AG04449 (cell line): Measurements from ENCODE around the gene CIDEA.
"Not testable (repeated sequence)": the region's sequence is repeated elsewhere in the genome, so short reads cannot be mapped to it uniquely, and the experiment has no call there.

Source experiments
- CTCF ChIA-PET: fragments of 350-600 bp; formaldehyde crosslinking; extraction: SDS; loops from one replicate; lab custom pipeline; 2021; ENCODE audit warnings: antibody characterized with exemption; lab: Yijun Ruan, JAX
- POLR2A ChIA-PET: fragments of 400-600, 350-600 bp; formaldehyde crosslinking; extraction: SDS; loops from one replicate; lab custom pipeline; 2020; ENCODE audit warnings: antibody characterized with exemption, inconsistent platforms; lab: Yijun Ruan, JAX
- DNase-seq: peaks from one replicate; pipeline ENCODE4 v3.0.0-alpha.2; 2010; ENCODE audit warnings: low read depth, low spot score
- H3K4me3 ChIP-seq: 2 replicates; pipeline ENCODE4 v1.5.1; 2011; ENCODE audit warnings: low read depth, mild to moderate bottlenecking, control low read depth, low read length
- CTCF ChIP-seq: IDR thresholded peaks from one replicate; pipeline ENCODE4 v1.5.1; 2011; ENCODE audit warnings: mild to moderate bottlenecking, moderate library complexity, low read length, control low read depth, inconsistent platforms; ENCODE audit not compliant: insufficient read depth; ENCODE audit errors: missing control alignments

CIDEA gene

GRCh38 chr18:12236934-12237832 lies 17.0 kb upstream of the CIDEA start:
- DNase-seq: no peak
- H3K4me3 ChIP-seq: no peak overlapping the region
- peak; percentile 97 for TF ChIP-seq CTCF
- CTCF ChIA-PET: interaction anchor here (0.6 to 2.4 kb wide), 18 partner anchors 8 to 582 kb away, joined by 3 to 17 read pairs (median 4); partner anchors contain the start of genes AFG3L2 and CIDEA
- POLR2A ChIA-PET: no interaction called here

- ChIA-PET CTCF (interaction anchor here (0.9 to 2.1 kb wide), 9 partner anchors 9 to 584 kb away, joined by 3 to 12 read pairs (median 4); no protein-coding TSS in a partner anchor), POLR2A (interaction anchor here (0.8 kb wide), 1 partner anchor 69 kb away, joined by 4 read pairs; no protein-coding TSS in a partner anchor)
- no peak for TF ChIP-seq CTCF
- no peak for DNase-seq
- H3K4me3 ChIP-seq: no peak overlapping the region
Observed at GRCh38 chr18:12238826-12239225, 15.3 kb upstream of the CIDEA start.

- TF ChIP-seq CTCF: no peak
- no peak overlapping the region for H3K4me3 ChIP-seq
- ChIA-PET POLR2A (no interaction called here), CTCF (interaction anchor here (1.0 to 2.1 kb wide), 3 partner anchors 23 to 244 kb away, joined by 3 to 12 read pairs (median 4); no protein-coding TSS in a partner anchor)
- DNase-seq: no peak
Observed at GRCh38 chr18:12239431-12239830, 14.7 kb upstream of the CIDEA start.

- ChIA-PET POLR2A (no interaction called here), CTCF (interaction anchor here (1.1 kb wide), 1 partner anchor 29 kb away, joined by 3 read pairs; no protein-coding TSS in a partner anchor)
- H3K4me3 ChIP-seq: no peak overlapping the region
- DNase-seq: no peak
- no peak for TF ChIP-seq CTCF
Observed at GRCh38 chr18:12242658-12243260, 11.4 kb upstream of the CIDEA start.

GRCh38 chr18:12243272-12243671 lies 10.9 kb upstream of the CIDEA start:
- DNase-seq, CTCF ChIA-PET, H3K4me3 ChIP-seq, POLR2A ChIA-PET: not testable (repeated sequence)

- no peak overlapping the region for H3K4me3 ChIP-seq
- no peak for DNase-seq
- CTCF ChIA-PET: interaction anchor here (0.9 to 2.9 kb wide), 3 partner anchors 9 to 82 kb away, joined by 3 to 14 read pairs (median 4); no protein-coding TSS in a partner anchor
- POLR2A ChIA-PET: no interaction called here
- no peak for TF ChIP-seq CTCF
Observed at GRCh38 chr18:12245793-12246135, 8.4 kb upstream of the CIDEA start.
